ENCODE results near the gene ZC2HC1B.

DNA sequence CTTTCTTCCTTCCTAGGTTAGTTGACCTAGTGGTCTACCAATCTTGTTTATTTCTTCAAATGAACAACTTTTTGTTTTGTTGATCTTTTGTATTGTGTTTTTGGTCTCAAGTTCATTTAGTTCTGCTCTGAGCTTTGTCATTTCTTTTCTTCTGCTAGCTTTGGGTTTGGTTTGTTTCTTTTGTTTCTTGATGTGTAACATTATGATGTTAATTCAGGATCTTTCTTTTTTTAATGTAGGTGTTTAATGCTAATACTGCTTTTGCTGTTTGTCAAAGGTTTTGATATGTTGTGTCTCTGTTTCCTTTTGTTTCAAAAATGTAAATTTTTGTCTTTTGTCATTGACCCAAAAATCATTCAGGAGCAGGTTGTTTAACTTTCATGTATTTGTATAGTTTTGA, 65.7 kb downstream of the ZC2HC1B start:
- TF ChIP-seq, protein P1, sequence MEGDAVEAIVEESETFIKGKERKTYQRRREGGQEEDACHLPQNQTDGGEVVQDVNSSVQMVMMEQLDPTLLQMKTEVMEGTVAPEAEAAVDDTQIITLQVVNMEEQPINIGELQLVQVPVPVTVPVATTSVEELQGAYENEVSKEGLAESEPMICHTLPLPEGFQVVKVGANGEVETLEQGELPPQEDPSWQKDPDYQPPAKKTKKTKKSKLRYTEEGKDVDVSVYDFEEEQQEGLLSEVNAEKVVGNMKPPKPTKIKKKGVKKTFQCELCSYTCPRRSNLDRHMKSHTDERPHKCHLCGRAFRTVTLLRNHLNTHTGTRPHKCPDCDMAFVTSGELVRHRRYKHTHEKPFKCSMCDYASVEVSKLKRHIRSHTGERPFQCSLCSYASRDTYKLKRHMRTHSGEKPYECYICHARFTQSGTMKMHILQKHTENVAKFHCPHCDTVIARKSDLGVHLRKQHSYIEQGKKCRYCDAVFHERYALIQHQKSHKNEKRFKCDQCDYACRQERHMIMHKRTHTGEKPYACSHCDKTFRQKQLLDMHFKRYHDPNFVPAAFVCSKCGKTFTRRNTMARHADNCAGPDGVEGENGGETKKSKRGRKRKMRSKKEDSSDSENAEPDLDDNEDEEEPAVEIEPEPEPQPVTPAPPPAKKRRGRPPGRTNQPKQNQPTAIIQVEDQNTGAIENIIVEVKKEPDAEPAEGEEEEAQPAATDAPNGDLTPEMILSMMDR (conservative IDR thresholded peaks at IDR 0.05 in 1 of 2, IDR thresholded peaks at IDR 0.05 in 1 of 2; ENCODE audit: low read depth in 1 of 2, low read length in 2 of 2), result no peak
- TF ChIP-seq EZH2 (IDR thresholded peaks at IDR 0.05; ENCODE audit: low read length, missing control alignments), result no peak
